GM21381 (cell line): Measurements from ENCODE around the gene SCN5A.

ENCODE experiments used
- ATAC-seq: cut with Tn5 transposase; IDR thresholded peaks from one replicate; pipeline ENCODE4 v1.9.1; 2021; ENCODE audit warnings: mild to moderate bottlenecking, moderate library complexity; ENCODE audit not compliant: unreplicated experiment

The SCN5A gene

DNA sequence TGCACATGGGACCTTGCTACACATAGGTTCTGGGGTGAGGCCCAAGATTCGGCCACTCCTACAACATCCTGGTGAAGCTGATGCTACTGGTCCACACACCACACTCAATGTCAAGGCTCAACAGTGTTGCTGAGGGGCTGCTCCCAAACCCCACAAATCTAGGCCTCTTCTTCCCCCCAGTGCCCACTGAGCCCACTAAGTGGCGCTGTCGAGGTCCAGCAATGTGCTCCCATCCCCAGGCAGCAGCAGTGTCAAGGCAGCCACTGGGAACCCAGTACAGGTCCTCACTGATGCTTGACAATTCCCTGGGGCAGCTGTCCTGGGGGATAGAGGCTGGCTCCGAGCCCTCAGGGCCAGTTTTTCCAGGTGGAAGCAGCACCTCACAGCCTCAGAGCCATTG lies 21.5 kb downstream of the SCN5A start:
- no peak for ATAC-seq

DNA sequence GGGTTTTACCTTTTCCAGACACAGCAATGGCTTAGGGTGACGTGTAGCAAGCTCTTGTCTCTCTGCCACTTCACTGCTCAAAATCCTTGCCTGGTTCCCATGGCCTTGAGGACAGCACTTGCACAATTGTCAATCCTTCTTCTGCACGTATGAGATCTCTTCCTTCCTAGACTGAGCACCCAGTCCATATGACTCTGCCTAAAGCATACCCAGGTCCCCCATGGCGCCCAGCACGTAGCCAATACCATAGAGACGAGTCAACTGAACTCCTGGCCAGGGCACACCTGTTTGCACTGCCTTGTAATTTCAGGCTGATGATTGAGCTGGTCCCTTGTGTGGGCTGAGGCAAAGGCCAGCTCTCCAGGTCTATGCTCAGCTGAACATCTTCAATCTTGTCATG lies 23.3 kb downstream of the SCN5A start:
- ATAC-seq: no peak

DNA sequence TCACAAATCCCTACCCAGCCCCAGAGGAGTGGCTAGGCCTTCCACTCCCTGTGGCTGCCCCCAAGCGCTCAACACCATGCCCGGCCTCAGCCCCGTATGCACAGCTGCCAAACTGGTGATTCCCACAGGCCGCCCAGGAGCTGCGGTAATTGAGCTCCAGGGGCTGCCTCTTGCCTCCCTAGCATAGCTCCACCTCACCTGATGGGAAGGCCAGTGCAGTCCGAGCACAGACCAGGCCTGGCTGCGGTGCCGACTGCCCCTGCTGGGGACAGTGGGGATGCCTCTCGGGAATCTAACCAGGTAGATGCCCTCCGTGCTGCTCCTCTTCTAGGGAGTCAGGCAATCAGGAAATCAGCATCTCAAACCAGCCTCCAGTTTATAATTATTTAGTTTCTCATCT lies 25.9 kb downstream of the SCN5A start:
- no peak for ATAC-seq

DNA sequence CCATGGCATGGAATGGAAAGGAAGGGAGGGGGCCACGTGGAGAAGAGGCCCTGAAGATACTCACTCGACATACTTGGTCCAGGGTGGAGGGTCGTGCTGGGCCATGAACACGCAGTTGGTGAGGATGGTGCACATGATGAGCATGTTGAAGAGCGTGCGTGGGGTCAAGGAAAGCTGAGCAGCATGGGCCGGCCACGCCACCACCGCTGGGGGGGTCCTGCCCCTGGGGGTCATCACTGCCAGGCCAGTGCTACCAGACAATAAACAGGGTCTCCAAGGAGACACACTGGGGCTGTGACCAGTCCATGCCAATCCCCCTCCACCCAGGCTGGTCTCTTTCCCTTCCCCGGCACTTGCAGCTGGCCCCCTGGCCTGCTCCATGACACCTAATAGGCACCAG lies 27.2 kb downstream of the SCN5A start:
- ATAC-seq: no peak

DNA sequence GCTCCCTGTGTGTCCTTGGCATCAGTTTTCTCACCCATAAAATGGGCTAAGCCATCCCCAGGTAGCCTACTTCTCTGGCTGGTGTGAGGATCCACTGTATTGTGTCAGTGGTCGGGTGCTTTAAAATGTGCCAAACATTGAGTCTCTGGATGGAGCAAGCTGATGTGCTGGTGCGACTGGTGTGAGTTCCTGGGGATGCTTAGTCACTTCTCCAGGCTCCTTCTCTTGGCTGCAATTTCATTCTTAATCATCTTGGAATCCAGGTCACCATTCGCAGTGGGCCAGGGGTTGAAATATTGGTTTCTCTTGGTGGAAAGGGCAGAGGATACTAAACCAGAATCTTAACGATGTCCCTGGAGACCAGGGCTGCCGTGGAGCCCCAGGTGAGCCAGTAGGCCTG lies 29.3 kb downstream of the SCN5A start:
- no peak for ATAC-seq

DNA sequence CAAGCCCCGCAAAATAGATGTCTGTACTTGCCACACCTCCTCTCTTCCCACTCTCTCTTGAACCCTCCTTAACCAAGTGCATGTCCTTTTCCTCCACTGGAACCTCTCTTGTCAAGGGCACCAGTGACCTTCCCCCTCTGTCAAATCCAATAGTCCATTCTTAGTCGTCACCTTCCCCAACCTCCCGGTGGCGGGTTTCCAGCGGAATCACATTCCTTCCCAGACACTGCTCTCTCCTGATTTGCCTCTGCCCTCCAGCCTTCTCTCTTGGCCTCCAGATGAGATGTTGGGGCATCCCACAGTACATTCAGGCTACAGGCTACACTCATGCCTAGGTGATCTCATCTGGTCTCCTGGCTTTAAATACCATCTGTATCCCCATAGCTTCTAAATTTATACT lies 31.1 kb downstream of the SCN5A start:
- ATAC-seq: no peak

DNA sequence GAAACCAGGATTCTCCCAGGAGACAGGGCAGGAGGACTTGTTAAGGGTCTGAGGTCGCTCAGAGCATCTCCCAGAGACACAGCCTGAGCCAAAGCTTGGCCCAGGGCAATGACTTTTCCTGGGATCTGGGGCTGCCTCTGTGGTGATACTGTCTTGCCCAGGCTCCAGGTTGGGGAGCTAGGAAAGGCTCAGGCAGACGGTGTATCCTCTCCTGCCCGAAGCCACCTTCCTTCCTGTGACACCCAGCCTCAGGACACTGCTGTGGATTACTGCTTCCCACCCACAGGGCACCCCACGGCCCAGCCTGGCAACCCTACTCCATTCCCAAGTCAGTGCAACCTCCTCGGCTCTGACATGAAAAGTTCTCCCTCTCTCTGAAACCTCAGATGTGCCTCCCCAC lies 31.9 kb downstream of the SCN5A start:
- no peak for ATAC-seq

DNA sequence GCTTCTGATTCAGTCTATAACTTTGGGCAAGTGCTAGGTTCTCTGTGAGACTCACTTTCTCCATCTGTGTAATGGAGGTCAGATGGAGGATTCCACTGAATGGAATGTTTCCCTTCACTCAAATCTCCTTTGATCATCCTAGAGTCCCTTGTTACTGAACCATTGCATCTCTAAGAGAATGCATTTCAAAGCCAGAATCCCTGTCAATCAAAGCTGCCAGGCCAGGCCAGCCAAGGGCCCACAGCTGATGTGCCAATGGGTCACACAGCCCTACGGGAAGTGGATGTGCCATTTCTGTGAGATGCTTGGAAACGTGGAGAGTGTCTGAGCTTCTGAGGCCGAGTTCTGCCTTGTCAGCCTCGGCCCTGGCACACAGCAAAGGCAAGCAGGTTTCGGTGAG lies 32.4 kb downstream of the SCN5A start:
- no peak for ATAC-seq

DNA sequence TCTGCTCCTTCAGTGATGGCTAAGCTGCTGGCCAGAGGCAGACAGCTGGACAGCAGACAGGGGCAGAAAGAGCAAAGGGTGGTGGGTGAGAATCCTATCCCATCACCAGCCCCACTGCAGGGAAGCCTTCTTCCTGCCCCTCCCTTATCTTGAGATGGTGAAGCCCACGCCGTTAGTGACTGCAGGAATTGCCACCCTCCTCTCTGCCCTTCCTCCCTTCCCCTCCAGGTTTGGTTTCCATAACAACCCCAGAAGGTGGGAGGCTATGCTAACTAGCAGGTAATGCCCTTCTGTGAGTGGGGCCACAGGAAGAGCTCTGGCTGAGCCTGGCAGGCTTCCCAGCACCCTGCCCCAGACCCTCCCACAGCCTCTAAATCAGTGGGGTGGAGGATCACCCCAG lies 32.8 kb downstream of the SCN5A start:
- ATAC-seq: no peak

DNA sequence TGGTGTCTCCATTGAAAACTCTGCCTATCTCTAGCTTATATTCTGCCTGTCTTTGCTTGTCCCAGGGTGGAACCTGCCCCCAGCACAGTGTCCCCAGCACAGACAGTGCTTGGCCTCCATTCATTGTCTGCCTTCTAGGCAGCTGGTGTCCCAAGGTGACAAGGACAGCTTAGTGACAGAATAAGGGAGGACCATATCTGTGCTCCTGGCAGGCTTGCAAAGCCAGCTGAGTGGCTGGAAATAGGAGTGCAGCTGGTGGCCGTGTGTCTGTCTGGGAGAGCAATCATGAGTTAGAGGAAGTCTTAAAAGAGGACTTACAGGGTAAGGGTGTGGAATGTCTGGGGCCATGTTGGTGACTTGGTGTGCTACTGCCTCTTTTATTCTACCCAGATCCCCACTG lies 33.4 kb downstream of the SCN5A start:
- ATAC-seq: no peak

DNA sequence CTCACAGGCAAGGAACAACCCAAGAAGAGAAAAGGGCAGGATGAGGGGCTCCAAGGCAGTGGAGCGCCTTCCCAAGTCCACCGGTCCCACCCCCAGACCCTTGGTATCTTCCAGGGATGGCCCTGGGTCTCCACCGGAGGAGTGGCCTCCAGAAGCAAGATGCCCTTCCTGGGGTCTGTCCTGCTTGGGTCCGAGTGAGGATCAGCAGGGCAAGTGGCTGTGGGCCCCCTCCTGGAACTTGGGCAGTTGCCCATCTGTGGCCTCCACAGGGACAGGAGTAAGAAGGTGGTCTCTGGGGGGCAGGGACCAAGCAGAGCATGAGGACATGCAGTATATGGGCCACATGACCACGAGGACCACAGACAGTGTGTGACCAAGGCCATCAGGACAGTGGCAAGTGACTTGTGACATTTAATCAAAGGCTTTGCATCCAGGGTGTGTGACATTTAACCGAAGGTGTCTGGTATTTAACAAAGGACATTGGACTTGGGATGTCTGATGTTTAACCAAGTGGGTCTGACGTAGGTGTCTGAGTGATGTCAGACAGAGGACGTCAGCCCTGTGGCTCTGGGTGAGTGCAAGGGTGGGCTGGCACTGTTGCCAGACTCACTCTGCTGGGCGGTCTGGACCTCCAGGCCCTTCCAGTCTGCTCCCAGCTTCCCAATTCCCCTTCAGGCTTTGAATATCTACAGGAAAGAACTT lies 34.7 kb downstream of the SCN5A start:
- ATAC-seq: no peak

DNA sequence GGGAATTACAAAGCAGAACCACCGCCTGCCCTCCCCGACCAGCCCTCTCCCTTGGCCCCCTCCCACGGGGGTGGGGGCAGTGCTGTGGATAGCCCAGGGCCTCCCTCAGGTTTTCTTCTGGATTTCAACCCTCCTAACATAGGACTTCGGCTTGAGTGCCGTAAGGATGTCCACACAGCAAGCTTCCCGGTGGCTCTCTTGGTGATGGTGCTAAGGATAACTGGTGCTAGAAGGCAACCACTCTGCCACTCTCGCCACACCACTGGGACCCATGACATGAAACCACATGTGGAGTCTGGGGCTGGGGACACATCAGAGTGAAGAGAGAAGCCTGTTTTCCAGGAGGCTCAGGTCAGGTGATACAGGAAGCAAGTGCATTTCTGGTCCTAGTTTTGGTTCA lies 35.4 kb downstream of the SCN5A start:
- no peak for ATAC-seq

DNA sequence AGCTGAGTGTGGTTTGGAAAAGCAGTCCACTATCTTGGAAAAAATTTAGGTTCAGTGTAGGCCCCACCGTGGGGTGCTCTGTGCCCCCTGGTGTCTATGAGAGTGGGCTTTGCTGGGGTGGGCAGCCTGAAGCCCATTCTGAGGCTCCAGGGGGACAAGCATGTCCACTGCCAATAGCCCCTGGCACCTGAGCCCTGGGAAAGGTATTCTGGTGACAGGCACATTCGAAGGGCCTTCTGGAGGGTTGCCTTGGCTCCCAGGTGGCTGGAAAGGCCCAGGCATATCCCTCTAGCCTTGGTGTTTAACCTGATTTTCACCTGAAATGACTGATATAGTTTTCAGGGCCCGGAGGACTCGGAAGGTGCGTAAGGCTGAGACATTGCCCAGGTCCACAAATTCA lies 36.1 kb downstream of the SCN5A start:
- no peak for ATAC-seq

DNA sequence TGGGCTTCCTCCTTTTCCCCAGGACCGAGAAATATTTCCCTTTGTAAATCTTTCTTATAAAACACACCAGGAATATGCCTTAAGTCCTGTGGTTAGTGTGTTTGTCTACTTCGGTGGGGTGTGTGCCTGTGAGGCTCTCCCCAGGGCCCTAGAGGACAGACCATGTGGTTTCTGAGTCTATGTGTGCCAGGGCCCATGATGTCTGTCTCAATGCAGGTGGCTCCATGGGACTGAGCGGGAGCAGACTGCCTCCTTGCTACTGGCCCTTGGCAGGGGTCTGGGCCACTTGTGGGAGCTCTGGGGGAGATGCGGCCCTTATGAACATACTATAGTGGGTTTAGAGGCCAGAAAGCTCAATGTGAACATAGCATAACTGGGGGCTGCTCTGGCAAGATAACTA lies 37.6 kb downstream of the SCN5A start:
- ATAC-seq: no peak

DNA sequence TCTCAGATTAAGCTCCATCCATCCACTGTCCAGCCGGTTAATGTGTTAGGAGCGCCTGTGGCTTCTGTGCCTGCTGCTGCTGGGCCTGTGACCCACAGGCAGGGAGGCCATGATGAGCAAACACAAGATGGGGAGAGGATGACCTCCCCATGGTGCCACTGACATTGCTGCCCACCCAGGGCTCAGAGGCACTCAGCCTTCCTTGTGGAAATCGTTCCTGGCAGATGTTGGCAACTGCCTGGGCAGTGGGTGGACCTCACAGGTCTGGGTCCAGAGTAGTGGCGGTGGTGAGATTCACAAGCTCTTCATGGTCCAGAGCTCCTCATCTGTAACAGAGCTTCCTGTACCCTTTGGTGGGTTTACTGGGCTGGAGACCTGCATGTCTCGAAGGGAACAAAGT lies 38.6 kb downstream of the SCN5A start:
- ATAC-seq: no peak

DNA sequence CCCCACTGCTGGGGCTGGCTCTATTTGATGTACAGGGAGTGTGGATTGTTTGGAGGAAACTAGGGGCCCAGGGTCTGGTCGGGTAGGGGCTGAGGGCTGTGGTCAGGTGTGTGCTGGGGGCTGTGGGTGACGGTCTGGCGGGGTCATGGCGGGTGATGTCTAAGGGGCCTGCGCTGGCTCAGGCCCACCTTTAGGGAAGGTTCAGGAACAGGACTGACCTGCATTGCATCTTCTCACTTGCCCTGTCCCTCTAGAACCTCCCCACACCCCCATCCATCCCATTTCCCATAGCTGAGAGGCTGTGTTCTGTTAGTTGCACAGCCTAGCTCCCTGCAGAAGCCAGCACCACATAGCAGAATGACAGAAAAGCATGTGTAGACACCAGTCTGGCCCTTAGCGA lies 39.1 kb downstream of the SCN5A start:
- ATAC-seq: no peak

DNA sequence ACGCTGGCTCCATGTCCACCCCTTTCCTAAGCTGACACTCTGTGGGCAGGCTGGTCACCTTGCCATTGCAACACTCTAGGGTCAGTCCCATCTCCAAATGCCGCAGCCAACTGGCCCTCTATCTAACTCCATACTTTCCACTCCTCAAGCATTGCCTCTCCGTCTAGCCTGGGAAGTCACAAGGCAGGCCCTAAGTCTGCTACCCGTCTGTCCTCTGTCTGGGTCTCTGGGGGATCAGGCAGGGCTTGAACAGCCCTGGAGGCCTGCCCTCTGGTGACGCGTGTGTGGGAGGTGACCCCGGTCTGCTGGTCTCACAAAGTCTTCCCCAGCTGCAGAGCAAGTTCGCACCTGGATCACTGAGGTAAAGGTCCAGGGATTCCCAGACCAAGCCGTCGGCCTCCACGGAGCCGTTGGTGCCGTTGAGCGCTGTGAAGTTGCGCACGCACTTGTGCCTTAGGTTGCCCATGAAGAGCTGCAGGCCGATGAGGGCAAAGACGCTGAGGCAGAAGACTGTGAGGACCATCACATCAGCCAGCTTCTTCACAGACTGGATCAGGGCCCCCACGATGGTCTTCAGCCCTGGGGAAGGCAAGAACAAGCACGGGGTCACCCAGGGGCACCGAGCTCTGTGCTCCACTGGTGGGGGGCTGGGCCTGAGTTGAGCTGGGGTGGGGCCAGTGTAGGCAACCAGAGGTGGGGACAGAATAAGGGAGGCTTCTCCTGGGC lies 39.9 kb downstream of the SCN5A start:
- no peak for ATAC-seq

DNA sequence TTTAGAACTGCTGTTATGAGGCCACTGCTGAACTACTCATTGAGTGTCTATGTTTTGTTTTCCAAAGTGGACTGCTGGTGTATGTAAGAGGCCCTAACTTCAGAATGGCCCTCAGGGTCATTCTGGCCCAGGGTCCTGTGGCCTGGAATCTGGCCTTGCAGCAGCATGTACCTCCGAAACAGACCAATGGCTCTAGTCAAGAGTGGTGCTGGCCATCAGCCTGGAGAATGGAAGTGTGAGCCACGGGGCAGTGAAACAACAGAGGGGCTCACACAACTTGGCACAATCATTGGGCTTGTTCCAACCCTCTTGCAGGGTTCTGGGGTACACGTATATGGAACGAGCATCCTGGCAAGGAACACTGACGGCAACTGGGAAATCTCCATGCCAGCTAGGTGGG lies 40.5 kb downstream of the SCN5A start:
- ATAC-seq: no peak

DNA sequence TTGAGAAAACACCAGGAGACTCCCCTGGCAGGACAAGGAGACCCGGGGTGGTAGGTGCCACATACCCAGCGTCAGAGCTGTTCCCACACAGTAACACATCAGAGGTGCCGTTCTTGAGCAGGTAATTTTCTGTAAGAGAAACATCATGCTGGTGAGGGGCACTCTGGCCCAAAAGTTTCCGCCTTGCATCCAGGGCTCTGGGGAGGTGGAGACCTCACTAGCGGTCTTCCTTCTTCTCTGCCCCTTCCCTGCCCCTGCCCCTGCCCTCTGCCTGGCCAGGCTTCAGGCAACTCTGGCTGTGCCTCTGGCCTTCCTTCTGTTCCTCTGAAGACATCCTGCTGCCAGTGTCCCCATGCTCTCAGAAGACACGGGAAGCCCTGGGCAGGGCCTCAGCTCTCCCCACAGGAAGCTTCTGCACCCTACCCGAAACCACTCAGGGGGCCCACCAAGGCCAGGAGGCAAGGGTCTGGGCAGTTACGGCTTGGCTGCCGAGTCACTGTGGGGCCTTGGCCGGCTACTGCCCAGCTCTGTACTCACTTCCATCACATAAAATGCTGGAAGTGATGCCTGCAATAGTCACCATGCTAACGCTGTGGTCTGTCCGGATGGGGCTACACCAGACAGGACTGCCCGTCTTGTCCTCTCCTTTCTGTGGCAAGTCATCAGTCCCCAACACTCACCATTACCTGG lies 41.3 kb downstream of the SCN5A start:
- ATAC-seq: no peak

DNA sequence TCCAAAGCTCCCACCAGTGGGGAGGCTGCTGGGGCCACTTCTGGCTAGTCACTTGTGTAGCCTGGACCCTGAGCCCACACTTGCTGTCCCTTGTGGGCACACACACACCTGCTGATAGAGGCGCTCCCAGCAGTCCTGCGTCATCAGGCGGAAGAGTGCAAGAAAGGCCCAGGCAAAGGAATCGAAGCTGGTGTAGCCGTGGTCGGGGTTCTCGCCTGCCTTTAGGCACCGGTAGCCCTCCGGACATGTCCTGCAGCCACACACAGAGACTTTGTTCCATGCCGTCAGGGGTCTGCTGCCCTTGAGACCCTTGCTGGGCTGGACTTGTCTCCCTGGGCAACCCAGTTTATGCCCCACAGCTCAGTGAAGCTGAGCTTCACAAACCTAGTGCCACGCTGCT lies 42.9 kb downstream of the SCN5A start:
- ATAC-seq: no peak

DNA sequence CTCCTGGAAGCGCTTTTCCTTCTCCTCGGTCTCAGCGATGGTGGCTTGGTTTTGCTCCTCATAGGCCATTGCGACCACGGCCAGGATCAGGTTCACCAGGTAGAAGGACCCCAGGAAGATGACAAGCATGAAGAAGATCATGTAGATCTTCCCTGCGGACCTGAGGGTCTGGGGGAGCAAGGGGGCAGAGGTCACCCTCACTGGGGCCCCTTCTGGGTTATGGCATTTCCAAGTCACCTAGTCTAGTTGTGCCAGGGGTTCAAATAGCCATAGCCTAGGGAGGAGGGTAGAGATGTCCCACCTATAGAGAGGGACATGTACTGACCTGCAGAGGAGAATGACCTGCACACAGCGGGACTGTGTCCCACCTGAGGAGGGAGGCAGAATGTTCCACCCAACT lies 43.5 kb downstream of the SCN5A start:
- ATAC-seq: no peak

DNA sequence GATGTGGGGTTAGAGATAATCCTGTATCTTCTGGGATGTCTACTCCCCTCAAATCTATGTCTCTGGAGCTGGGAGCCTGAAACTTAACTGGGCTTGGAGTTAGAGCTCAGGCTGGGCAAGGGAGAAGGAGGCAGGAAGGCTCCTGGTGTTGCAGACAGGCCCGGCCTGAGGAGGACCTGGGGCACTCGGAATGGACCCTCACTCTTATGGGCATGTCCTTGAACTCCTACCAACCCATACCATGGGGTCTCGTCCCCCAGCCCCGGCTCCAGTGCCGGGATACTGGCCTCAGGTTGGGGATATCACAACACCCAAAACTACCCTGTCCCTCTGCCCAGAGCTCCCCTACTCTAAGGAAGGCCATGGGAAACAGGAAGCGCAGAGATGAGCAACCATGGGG lies 45.2 kb downstream of the SCN5A start:
- no peak for ATAC-seq
